ENCODE data around the gene SLX4. TPM values are rescaled to one million over a fixed set of nuclear protein-coding genes. Genes with fewer than 3 reads are reported as not detected.

The SLX4 gene
- total and polyA plus RNA-seq, 2 donors (not counting 3 experiments of a cell fraction or from before 2014, with no cell fraction given): 2.9 to 8.9 TPM

DNA sequence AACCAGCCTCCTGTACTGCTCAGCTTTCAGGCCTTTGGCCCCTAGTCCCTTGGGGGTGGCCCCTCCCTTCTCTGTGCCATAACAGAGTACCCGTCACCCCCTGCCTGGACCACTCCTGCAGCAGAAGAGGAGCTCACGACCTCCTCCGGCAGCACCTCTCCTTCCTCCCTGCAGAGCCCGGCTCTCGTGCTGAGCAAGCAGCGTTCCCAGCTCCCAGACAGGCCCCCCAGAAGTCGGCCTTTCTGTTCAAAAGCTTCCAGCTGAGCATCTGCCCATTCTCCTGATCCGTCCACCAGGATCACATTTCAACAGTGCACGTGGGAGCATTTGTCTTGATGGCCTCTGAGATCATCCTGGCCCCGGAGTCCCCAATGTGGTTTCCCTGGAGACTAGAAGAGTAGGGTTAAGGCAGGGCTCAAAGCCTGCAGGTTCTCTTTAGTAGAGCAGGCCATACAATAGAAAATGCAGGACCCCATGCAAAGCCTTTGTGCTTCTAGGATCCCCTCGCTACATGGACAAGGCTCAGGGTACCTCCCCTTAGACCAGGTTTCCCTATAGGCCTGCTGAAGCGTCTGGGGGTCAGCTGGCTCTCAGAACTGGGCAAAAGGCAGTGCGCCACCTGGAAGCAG, 69.8 kb downstream of the SLX4 start:
- Histone ChIP-seq H3K4me2 (ENCODE audit: insufficient read depth, low read length) (no peak overlapping the region), H3K9me1 (replicated peaks; ENCODE audit: control insufficient read depth, extremely low read depth, insufficient read depth, low read length) (no peaks in the 10 kb centered on the region), H3K27ac (ENCODE audit: insufficient read depth, low read depth, low read length) (no peak overlapping the region), H2AFZ (ENCODE audit: low read depth, low read length) (no peak overlapping the region), H3K4me3 (replicated peaks in 1 of 3; ENCODE audit: insufficient read depth in 1 of 3, low read depth in 1 of 3, low read length in 3 of 3) (no peak overlapping the region), H3K36me3 (ENCODE audit: control insufficient read depth in 2 of 2, extremely low read depth in 1 of 2, insufficient read depth in 2 of 2, low read length in 2 of 2) (no peaks in the 10 kb centered on the region), H3K79me2 (ENCODE audit: control insufficient read depth, insufficient read depth, low read length) (no peaks in the 10 kb centered on the region), H3K9me3 (replicated peaks; ENCODE audit: control insufficient read depth, insufficient read depth, low read length) (no peaks in the 10 kb centered on the region), H3K9ac (replicated peaks; ENCODE audit: extremely low read depth, insufficient read depth, low read length) (no peak overlapping the region), H3K27me3 (ENCODE audit: control insufficient read depth in 2 of 2, insufficient read depth in 2 of 2, low read length in 2 of 2) (no peaks in the 10 kb centered on the region), H4K20me1 (replicated peaks; ENCODE audit: control insufficient read depth, extremely low read depth, insufficient read depth, low read length) (no peaks in the 10 kb centered on the region), H3K4me1 (ENCODE audit: control insufficient read depth, extremely low read depth, insufficient read depth, low read length) (no peaks in the 10 kb centered on the region)
- no TSS peak for BruUV-seq (replicated peaks)
- ChIA-PET CTCF (interaction anchor here (0.7 kb wide), 2 partner anchors 15 to 22 kb away, joined by 3 read pairs; no protein-coding TSS in a partner anchor), POLR2A (no interaction called here)
- DNase-seq (ENCODE audit: low read depth, low spot score) (no peak), FAIRE-seq (no peak)
- dilution Hi-C loops (cut with MboI; ENCODE audit: extremely low pct_ligation_motif_present, low sequenced_read_pairs): no loop called here
- intact Hi-C loops (cut with micrococcal nuclease): no loop called here
- no peak for TF ChIP-seq FOS (IDR thresholded peaks at IDR 0.05; ENCODE audit: borderline replicate concordance, insufficient read depth, low read length)
- TF ChIP-seq POLR2A (IDR thresholded peaks at IDR 0.05; ENCODE audit: low read depth, low read length): no peak
- TF ChIP-seq MYC (IDR thresholded peaks at IDR 0.05; ENCODE audit: low read depth, low read length): no peak
- TF ChIP-seq, protein P1, sequence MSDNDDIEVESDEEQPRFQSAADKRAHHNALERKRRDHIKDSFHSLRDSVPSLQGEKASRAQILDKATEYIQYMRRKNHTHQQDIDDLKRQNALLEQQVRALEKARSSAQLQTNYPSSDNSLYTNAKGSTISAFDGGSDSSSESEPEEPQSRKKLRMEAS (IDR thresholded peaks at IDR 0.05; ENCODE audit: insufficient read depth, insufficient read length): no peak
- TF ChIP-seq, protein P2, sequence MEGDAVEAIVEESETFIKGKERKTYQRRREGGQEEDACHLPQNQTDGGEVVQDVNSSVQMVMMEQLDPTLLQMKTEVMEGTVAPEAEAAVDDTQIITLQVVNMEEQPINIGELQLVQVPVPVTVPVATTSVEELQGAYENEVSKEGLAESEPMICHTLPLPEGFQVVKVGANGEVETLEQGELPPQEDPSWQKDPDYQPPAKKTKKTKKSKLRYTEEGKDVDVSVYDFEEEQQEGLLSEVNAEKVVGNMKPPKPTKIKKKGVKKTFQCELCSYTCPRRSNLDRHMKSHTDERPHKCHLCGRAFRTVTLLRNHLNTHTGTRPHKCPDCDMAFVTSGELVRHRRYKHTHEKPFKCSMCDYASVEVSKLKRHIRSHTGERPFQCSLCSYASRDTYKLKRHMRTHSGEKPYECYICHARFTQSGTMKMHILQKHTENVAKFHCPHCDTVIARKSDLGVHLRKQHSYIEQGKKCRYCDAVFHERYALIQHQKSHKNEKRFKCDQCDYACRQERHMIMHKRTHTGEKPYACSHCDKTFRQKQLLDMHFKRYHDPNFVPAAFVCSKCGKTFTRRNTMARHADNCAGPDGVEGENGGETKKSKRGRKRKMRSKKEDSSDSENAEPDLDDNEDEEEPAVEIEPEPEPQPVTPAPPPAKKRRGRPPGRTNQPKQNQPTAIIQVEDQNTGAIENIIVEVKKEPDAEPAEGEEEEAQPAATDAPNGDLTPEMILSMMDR (IDR thresholded peaks at IDR 0.05; ENCODE audit: extremely low read depth in 1 of 2, insufficient read depth in 1 of 2, low read depth in 1 of 2, low read length in 2 of 2): no peak
- no peak for TF ChIP-seq POLR2AphosphoS5 (IDR thresholded peaks at IDR 0.05; ENCODE audit: insufficient read depth, low read depth, low read length)
- no peak for TF ChIP-seq GATA2 (IDR thresholded peaks at IDR 0.05; ENCODE audit: insufficient read depth, insufficient read length, low read depth, low read length)
- TF ChIP-seq EZH2 (IDR thresholded peaks at IDR 0.05; ENCODE audit: borderline replicate concordance, low read depth, low read length, severe bottlenecking): no peak
- no peak for TF ChIP-seq JUN (IDR thresholded peaks at IDR 0.05; ENCODE audit: borderline replicate concordance, insufficient read depth, insufficient read length, low read depth)
